Osteoblast (primary cell): ENCODE results near the gene CNTN5. TPM values are rescaled to one million over a fixed set of nuclear protein-coding genes. Genes with fewer than 3 reads are reported as not detected.

Source experiments
- DNase-seq: peaks from one replicate; pipeline ENCODE4 v3.0.0; 2011; ENCODE audit warnings: low spot score, mixed read lengths; ENCODE audit not compliant: insufficient read length; ENCODE audit errors: missing footprints
- H2AFZ ChIP-seq: 2 replicates; pipeline ENCODE4 v1.6.0; 2011; ENCODE audit warnings: mild to moderate bottlenecking, low read length
- H3K27ac ChIP-seq: 2 replicates; pipeline ENCODE4 v1.5.1; 2011; ENCODE audit warnings: mild to moderate bottlenecking, low read depth, low read length, moderate library complexity
- H3K27me3 ChIP-seq: 2 replicates; pipeline ENCODE4 v1.6.0; 2012; ENCODE audit warnings: mild to moderate bottlenecking, control low read depth, inconsistent platforms, low read length, moderate library complexity; ENCODE audit not compliant: insufficient read depth
- H3K36me3 ChIP-seq: 2 replicates; pipeline ENCODE4 v1.5.1; 2011; ENCODE audit warnings: mild to moderate bottlenecking, low read length, control low read depth, moderate library complexity; ENCODE audit not compliant: insufficient read depth
- H3K4me1 ChIP-seq: 2 replicates; pipeline ENCODE4 v1.5.1; 2011; ENCODE audit warnings: mild to moderate bottlenecking, low read length, control low read depth, moderate library complexity; ENCODE audit not compliant: insufficient read depth
- H3K4me2 ChIP-seq: 2 replicates; pipeline ENCODE4 v1.6.0; 2011; ENCODE audit warnings: mild to moderate bottlenecking, low read length; ENCODE audit not compliant: insufficient read depth
- H3K4me3 ChIP-seq: fragments of 200-600 bp; sonication (generic); 3 replicates; pipeline ENCODE4 v1.5.1; 2012; ENCODE audit warnings: mild to moderate bottlenecking, low read length, inconsistent platforms; ENCODE audit not compliant: insufficient read depth
- H3K79me2 ChIP-seq: 2 replicates; pipeline ENCODE4 v1.6.0; 2012; ENCODE audit warnings: mild to moderate bottlenecking, low read length, control low read depth, inconsistent platforms; ENCODE audit not compliant: insufficient read depth
- H3K9me3 ChIP-seq: 2 replicates; pipeline ENCODE4 v1.5.1; 2011; ENCODE audit warnings: low read depth, low read length, control low read depth
- H4K20me1 ChIP-seq: 2 replicates; pipeline ENCODE4 v1.6.0; 2012; ENCODE audit warnings: mild to moderate bottlenecking, low read length, control low read depth; ENCODE audit not compliant: insufficient read depth
- CTCF ChIP-seq: IDR thresholded peaks from 2 replicates; pipeline ENCODE4 v1.5.1; 2011; ENCODE audit warnings: mild to moderate bottlenecking, low read depth, low read length, moderate library complexity; ENCODE audit errors: extremely low read depth
- total RNA-seq: library from RNA; depleted of rRNA; stranded (reverse); fragments of >200 nt; gene quantifications from 2 replicates; pipeline ENCODE4 v1.2.3, GENCODE V29; 2012

The CNTN5 gene
- total RNA-seq, 1 donor: not detected

DNA sequence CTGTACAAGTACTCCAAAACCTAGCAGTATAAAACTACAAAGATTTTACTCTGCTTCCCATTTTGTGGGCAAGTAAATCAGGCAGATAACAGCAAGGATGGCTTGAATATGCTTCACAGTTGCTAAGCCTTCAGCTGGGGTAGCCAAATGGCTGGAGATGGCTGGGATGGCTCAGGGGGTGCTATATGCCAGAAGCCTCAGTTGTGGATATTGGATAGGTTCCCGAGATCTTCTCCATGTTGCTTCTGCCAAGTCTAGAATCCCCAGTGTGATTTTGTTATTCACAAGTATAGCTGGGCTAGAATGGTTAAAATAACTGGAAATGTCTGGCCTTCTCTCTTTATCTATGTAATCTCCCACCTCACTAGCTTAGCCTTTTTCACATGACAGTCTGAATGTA is 1194.0 kb downstream of the CNTN5 start:
- DNase-seq: no peak
- Histone ChIP-seq H2AFZ (no peak overlapping the region), H4K20me1 (no peaks in the 10 kb centered on the region), H3K79me2 (no peaks in the 10 kb centered on the region), H3K36me3 (no peaks in the 10 kb centered on the region), H3K27me3 (no peaks in the 10 kb centered on the region), H3K9me3 (no peaks in the 10 kb centered on the region), H3K27ac (no peak overlapping the region), H3K4me3 (no peak overlapping the region), H3K4me1 (no peaks in the 10 kb centered on the region), H3K4me2 (no peak overlapping the region)
- no peak for TF ChIP-seq CTCF

- Histone ChIP-seq H3K9me3 (no peaks in the 10 kb centered on the region), H3K27me3 (no peaks in the 10 kb centered on the region), H4K20me1 (no peaks in the 10 kb centered on the region), H3K4me1 (no peaks in the 10 kb centered on the region), H3K79me2 (no peaks in the 10 kb centered on the region), H2AFZ (no peak overlapping the region), H3K4me2 (no peak overlapping the region), H3K36me3 (no peaks in the 10 kb centered on the region), H3K4me3 (no peak overlapping the region), H3K27ac (no peak overlapping the region)
- no peak for TF ChIP-seq CTCF
- no peak for DNase-seq
These were observed 1200.1 kb downstream of the CNTN5 start for GRCh38 chr11:100220801-100221200.

GRCh38 chr11:100221791-100222190 is 1201.0 kb downstream of the CNTN5 start:
- Histone ChIP-seq H3K27me3 (no peaks in the 10 kb centered on the region), H3K9me3 (no peaks in the 10 kb centered on the region), H3K27ac (no peak overlapping the region), H3K79me2 (no peaks in the 10 kb centered on the region), H3K4me1 (no peaks in the 10 kb centered on the region), H3K4me3 (no peak overlapping the region), H4K20me1 (no peaks in the 10 kb centered on the region), H2AFZ (no peak overlapping the region), H3K36me3 (no peaks in the 10 kb centered on the region), H3K4me2 (no peak overlapping the region)
- TF ChIP-seq CTCF: no peak
- DNase-seq: no peak

- no peak overlapping the region for H3K4me2 ChIP-seq
- H2AFZ ChIP-seq: no peak overlapping the region
- H3K27me3 ChIP-seq: no peaks in the 10 kb centered on the region
- no peak for TF ChIP-seq CTCF
- H3K36me3 ChIP-seq: no peaks in the 10 kb centered on the region
- no peaks in the 10 kb centered on the region for H3K9me3 ChIP-seq
- H3K4me1 ChIP-seq: no peaks in the 10 kb centered on the region
- no peaks in the 10 kb centered on the region for H4K20me1 ChIP-seq
- H3K79me2 ChIP-seq: no peaks in the 10 kb centered on the region
- H3K4me3 ChIP-seq: no peak overlapping the region
- DNase-seq: no peak
- no peak overlapping the region for H3K27ac ChIP-seq
These were observed 1203.8 kb downstream of the CNTN5 start for GRCh38 chr11:100224541-100225034.
